PFSK-1 (cell line): ENCODE data around the gene SLC4A2.

Source experiments
- FOXP2 ChIP-seq: optimal IDR thresholded peaks from 2 replicates; pipeline ENCODE3; 2011; ENCODE audit warnings: borderline replicate concordance, control low read depth, inconsistent platforms; ENCODE audit not compliant: insufficient read depth; ENCODE audit errors: extremely low read length, extremely low read depth
- POLR2AphosphoS5 ChIP-seq: IDR thresholded peaks from 2 replicates; pipeline ENCODE4 v1.6.1; 2012; ENCODE audit warnings: low read depth, mild to moderate bottlenecking, control low read depth, low read length, moderate library complexity
- SIN3A ChIP-seq: IDR thresholded peaks from 2 replicates; pipeline ENCODE4 v1.6.1; 2012; ENCODE audit warnings: mild to moderate bottlenecking, low read length, moderate library complexity, borderline replicate concordance; ENCODE audit not compliant: insufficient read depth
- TAF1 ChIP-seq: IDR thresholded peaks from 2 replicates; pipeline ENCODE4 v1.6.1; 2012; ENCODE audit warnings: low read length, control low read depth, borderline replicate concordance; ENCODE audit not compliant: insufficient read depth
- TF ChIP-seq, protein P1 (sequence below), 2 experiments: IDR thresholded peaks; 2 replicates each; pipeline versions ENCODE4 v1.6.1 to v1.8.0; 2011 to 2012; ENCODE audit warnings: low read depth in 2 of 2, low read length in 2 of 2, control low read depth in 1 of 2, inconsistent platforms in 1 of 2, mild to moderate bottlenecking in 1 of 2, moderate library complexity in 1 of 2; ENCODE audit not compliant: insufficient read depth in 1 of 2

Gene SLC4A2

DNA sequence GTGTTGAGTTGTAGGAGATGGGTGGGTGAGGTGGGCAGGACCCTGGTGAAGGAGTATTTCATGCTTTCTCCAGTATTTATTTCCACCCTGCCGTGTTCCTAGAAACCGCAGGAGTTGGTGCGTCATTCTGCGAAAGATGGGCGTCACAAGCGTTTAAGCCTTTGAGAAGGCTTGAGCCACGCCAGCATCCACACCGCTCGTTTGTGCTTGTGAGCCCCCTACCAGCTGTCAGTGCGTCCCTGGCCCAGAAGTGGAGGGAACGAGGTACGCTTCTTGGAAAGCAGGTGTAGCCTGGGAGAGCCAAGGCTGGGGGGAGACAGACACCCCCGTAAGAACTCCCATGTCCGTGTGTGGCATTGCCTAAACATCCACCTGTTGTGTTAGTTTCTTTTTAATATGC is 32.6 kb downstream of the SLC4A2 start:
- TF ChIP-seq SIN3A, result no peak
- no peak for TF ChIP-seq POLR2AphosphoS5
- TF ChIP-seq TAF1, result no peak
- TF ChIP-seq, protein P1, sequence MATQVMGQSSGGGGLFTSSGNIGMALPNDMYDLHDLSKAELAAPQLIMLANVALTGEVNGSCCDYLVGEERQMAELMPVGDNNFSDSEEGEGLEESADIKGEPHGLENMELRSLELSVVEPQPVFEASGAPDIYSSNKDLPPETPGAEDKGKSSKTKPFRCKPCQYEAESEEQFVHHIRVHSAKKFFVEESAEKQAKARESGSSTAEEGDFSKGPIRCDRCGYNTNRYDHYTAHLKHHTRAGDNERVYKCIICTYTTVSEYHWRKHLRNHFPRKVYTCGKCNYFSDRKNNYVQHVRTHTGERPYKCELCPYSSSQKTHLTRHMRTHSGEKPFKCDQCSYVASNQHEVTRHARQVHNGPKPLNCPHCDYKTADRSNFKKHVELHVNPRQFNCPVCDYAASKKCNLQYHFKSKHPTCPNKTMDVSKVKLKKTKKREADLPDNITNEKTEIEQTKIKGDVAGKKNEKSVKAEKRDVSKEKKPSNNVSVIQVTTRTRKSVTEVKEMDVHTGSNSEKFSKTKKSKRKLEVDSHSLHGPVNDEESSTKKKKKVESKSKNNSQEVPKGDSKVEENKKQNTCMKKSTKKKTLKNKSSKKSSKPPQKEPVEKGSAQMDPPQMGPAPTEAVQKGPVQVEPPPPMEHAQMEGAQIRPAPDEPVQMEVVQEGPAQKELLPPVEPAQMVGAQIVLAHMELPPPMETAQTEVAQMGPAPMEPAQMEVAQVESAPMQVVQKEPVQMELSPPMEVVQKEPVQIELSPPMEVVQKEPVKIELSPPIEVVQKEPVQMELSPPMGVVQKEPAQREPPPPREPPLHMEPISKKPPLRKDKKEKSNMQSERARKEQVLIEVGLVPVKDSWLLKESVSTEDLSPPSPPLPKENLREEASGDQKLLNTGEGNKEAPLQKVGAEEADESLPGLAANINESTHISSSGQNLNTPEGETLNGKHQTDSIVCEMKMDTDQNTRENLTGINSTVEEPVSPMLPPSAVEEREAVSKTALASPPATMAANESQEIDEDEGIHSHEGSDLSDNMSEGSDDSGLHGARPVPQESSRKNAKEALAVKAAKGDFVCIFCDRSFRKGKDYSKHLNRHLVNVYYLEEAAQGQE (IDR thresholded peaks at IDR 0.05; ENCODE audit: insufficient read depth in 1 of 2, low read depth in 2 of 2, low read length in 2 of 2), result no peak

DNA sequence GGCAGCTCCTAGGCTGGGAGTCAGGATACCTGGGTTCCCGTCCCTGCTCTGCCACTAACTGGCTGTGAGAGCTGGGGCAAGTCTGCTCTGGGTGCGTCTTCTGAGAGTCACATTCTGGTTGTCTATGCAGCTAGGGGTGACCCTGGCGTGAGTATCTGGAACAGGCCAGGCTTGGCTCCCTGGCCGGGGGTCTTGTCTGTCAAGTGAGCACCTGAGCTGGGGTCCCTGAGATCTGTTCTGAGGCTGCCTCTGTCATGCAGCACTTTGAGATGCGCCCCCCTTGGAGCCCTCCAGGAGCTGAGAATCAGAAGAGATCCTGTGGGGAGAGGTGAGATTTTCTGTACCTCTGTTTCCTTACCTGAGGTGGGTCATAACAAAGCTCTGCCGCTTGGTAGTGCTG is 34.4 kb downstream of the SLC4A2 start:
- TF ChIP-seq POLR2AphosphoS5 (no peak), TAF1 (no peak), SIN3A (no peak), FOXP2 (no peak)
- TF ChIP-seq, protein P1 (IDR thresholded peaks at IDR 0.05; ENCODE audit: insufficient read depth in 1 of 2, low read depth in 2 of 2, low read length in 2 of 2), result no peak

DNA sequence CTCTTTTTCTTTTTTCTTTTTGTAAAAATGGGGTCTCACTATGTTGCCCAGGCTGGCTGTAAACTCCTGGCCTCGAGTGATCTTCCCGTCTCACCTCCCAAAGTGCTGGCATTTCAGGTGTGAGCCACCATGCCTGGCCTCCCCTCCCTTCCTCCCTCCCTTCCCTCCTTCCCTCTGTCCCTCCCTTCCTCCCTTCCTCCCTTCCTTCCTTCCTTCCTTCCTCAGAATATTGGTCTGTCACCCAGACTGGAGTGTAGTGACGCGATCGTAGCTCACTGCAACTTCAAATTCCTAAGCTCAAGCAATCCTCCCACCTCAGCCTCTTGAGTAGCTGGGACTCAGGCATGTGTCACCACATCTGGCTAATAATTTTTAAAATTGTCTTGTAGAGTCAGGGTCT is 35.3 kb downstream of the SLC4A2 start:
- TF ChIP-seq SIN3A, result no peak
- no peak for TF ChIP-seq FOXP2
- TF ChIP-seq, protein P1 (IDR thresholded peaks at IDR 0.05; ENCODE audit: insufficient read depth in 1 of 2, low read depth in 2 of 2, low read length in 2 of 2), result no peak
- no peak for TF ChIP-seq POLR2AphosphoS5
- no peak for TF ChIP-seq TAF1

DNA sequence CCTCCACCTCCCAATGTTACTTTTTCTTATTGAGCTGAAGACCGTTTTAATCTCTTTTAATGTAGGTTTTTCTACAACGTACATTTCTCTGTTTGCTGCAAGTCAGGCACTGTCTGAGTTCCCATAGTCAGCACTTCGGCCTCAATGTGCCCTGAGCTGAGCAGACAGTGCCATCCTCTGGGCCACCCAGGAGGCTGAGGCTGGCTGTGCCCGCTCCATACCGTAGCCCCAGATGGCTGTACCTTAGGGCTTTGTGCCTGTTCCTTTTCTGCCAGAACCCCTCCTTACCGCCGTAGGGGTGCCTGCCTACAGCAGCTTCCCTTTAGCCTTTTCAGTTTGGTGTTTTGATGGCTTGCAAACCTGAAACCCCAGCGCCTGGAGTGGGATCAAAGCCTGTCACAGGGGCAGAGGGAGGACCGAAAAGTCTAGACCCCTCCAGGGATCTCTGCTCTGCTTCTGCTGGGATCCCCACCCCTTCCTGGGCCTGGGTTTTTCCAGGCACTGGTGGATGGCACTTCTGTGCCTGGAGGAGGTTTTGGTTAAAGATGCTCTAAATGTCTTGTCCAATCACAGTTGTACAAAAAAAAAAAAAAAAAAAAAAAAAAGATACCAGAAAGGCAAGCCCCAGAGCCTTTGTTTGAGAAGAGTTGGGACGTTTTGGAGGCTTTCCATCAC is 35.9 kb downstream of the SLC4A2 start:
- TF ChIP-seq SIN3A (no peak), TAF1 (no peak), POLR2AphosphoS5 (no peak), FOXP2 (no peak)
- TF ChIP-seq, protein P1 (IDR thresholded peaks at IDR 0.05; ENCODE audit: insufficient read depth in 1 of 2, low read depth in 2 of 2, low read length in 2 of 2), result no peak
